ENCODE measurements around the gene PLS1. TPM values are rescaled to one million over a fixed set of nuclear protein-coding genes. Genes with fewer than 3 reads are reported as not detected.
"Not testable (repeated sequence)": the region's sequence is repeated elsewhere in the genome, so short reads cannot be mapped to it uniquely, and the experiment has no call there.

PLS1 gene
- polyA plus RNA-seq, 2 of the 4 experiments (the other 2 are of a cell fraction) = 18.5 to 78.1 TPM

DNA sequence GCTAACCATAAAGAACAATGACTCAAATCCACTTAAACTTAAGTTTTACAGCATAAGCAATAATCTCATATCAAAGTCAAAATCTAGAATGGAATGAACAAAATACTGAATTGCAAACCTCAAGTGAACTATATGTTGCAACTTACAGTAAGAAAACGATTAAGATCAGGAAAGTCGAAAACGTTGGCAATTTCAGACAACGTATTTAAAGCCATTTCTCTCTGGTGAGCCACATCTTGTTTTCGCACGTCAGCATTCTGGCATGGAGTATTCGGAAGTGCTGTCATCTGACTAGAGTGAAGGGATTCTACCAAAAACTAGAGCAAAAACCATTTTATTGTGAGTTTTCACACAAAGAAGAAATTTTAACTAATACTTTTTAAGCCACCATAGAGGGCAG is 46.2 kb upstream of the PLS1 start:
- CTCF ChIA-PET = no interaction called here
- DNase-seq (ENCODE audit: low read depth in 1 of 2, low spot score in 1 of 2) = no peak
- TF ChIP-seq MAFK (IDR thresholded peaks at IDR 0.05; ENCODE audit: partially characterized antibody) (peak; percentile 28), CBX8 (IDR thresholded peaks at IDR 0.05) (no peak)
- H3K9me3 ChIP-seq = no peaks in the 10 kb centered on the region
- 92% methylated on average over 7 of the region's 7 CpGs for WGBS (ENCODE audit: missing lambda C conversion rate)
- H3K4me3 ChIP-seq = no peak overlapping the region
- no peak for FAIRE-seq
- H3K27ac ChIP-seq = no peak overlapping the region
- no peak overlapping the region for H3K4me2 ChIP-seq
- POLR2A ChIA-PET = no interaction called here
- no peaks in the 10 kb centered on the region for H3K4me1 ChIP-seq
- no peak for ATAC-seq

DNA sequence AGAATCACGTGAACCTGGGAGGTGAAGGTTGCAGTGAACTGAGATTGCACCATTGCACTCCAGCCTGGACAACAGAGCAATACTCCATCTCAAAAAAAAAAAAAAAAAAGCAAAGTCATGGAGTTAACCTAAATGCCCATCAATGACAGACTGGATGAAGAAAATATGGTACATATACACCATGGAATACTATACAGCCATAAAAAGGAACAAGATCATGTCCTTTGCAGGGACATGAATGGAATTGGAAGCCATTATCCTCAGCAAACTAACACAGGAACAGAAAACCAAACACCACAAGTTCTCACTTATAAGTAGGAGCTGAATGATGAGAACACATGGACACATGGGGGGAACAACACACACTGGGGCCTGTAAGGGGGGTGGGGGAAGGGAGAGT is 43.6 kb upstream of the PLS1 start:
- H3K9me3 ChIP-seq; H3K4me2 ChIP-seq; POLR2A ChIA-PET; DNase-seq (ENCODE audit: low read depth in 1 of 2, low spot score in 1 of 2); H3K27ac ChIP-seq; ATAC-seq; FAIRE-seq; CTCF ChIA-PET; H3K4me3 ChIP-seq; H3K4me1 ChIP-seq: not testable (repeated sequence)
- 91% methylated on average over 1 of the region's 1 CpG for WGBS (ENCODE audit: missing lambda C conversion rate)

DNA sequence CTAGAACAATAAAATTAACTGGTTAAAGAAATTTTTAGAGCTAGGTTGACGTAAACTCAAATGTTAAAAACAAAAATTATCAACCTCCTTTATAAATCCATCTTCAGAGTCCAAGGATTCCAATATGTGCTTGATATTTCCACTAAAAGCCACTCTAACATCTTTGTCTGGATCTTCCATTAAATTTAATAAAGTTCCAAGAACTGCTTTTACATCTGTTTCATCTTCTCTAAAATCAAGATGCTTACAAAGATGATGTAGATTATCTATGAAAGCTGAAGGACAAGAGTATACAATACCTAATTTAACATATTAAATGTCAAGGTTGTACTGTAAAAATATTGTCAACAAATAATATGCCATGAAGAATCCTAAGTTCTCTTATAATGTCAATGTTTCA is 42.5 kb upstream of the PLS1 start:
- TF ChIP-seq JUN (IDR thresholded peaks at IDR 0.05) (no peak), FOSB (CRISPR knock-in tag; IDR thresholded peaks at IDR 0.05) (no peak), SMC3 (IDR thresholded peaks at IDR 0.05) (no peak), JUNB (IDR thresholded peaks at IDR 0.05) (no peak), USF2 (IDR thresholded peaks at IDR 0.05) (no peak), CHD4 (IDR thresholded peaks at IDR 0.05; ENCODE audit: borderline replicate concordance) (no peak), MYC (IDR thresholded peaks at IDR 0.05; ENCODE audit: borderline replicate concordance, low read length) (no peak), NPAS2 (CRISPR knock-in tag; IDR thresholded peaks at IDR 0.05; ENCODE audit: borderline replicate concordance) (no peak), ZC3H11A (IDR thresholded peaks at IDR 0.05) (no peak), RCOR1 (IDR thresholded peaks at IDR 0.05; ENCODE audit: low read depth, low read length) (no peak), FOSL2 (IDR thresholded peaks at IDR 0.05) (no peak), FOSL2 (CRISPR knock-in tag; IDR thresholded peaks at IDR 0.05) (no peak), E2F6 (IDR thresholded peaks at IDR 0.05; ENCODE audit: borderline replicate concordance, low read depth) (no peak)
- TF ChIP-seq, protein P1, sequence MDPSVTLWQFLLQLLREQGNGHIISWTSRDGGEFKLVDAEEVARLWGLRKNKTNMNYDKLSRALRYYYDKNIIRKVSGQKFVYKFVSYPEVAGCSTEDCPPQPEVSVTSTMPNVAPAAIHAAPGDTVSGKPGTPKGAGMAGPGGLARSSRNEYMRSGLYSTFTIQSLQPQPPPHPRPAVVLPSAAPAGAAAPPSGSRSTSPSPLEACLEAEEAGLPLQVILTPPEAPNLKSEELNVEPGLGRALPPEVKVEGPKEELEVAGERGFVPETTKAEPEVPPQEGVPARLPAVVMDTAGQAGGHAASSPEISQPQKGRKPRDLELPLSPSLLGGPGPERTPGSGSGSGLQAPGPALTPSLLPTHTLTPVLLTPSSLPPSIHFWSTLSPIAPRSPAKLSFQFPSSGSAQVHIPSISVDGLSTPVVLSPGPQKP (IDR thresholded peaks at IDR 0.05; ENCODE audit: low read depth, low read length) = no peak
- Histone ChIP-seq H3K27ac (no peak overlapping the region), H3K4me1 (no peaks in the 10 kb centered on the region), H3K9me3 (no peaks in the 10 kb centered on the region), H3K4me3 (no peak overlapping the region), H3K4me2 (no peak overlapping the region)
- FAIRE-seq (peak; percentile 81), ATAC-seq (no peak), DNase-seq (ENCODE audit: low read depth in 1 of 2, low spot score in 1 of 2) (no peak)
- 95% methylated on average over 1 of the region's 1 CpG for WGBS (ENCODE audit: missing lambda C conversion rate)
- ChIA-PET CTCF (no interaction called here), POLR2A (no interaction called here)

DNA sequence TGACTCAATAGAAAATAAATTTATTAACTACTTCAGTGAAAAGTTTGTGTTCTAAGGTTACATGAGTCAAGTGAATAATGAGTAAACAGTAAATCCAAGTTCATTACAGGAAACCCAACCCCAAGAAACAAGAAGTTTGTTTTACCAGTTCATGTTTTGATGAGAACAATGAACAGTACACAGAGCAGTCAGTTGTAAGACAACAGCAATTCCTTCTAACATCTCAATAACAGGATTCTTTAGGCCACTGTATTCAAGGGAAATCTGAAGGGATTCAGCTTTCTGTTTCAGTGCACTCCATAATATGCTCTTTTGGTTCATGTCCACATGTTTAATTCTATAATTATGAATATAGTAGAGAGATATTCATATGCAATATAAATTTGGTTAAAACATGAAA is 36.1 kb upstream of the PLS1 start:
- ATAC-seq (no peak), FAIRE-seq (no peak), DNase-seq (ENCODE audit: low read depth in 1 of 2, low spot score in 1 of 2) (no peak)
- ChIA-PET POLR2A (no interaction called here), CTCF (interaction anchor here (1.4 kb wide), 1 partner anchor 11 kb away, joined by 3 read pairs; no protein-coding TSS in a partner anchor)
- H3K27ac ChIP-seq = no peak overlapping the region
- TF ChIP-seq ZC3H11A (IDR thresholded peaks at IDR 0.05) (no peak), CBX8 (IDR thresholded peaks at IDR 0.05) (no peak), TP53 (CRISPR knock-in tag; IDR thresholded peaks at IDR 0.05) (no peak), USF2 (IDR thresholded peaks at IDR 0.05) (no peak), JUN (IDR thresholded peaks at IDR 0.05) (no peak), HEYL (CRISPR knock-in tag; IDR thresholded peaks at IDR 0.05) (no peak), CBX2 (IDR thresholded peaks at IDR 0.05; ENCODE audit: borderline replicate concordance, low read depth) (no peak), EHF (CRISPR knock-in tag; IDR thresholded peaks at IDR 0.05) (no peak), ZNF302 (CRISPR knock-in tag; IDR thresholded peaks at IDR 0.05) (no peak), CHD4 (IDR thresholded peaks at IDR 0.05; ENCODE audit: borderline replicate concordance) (no peak)
- TF ChIP-seq, protein P2, sequence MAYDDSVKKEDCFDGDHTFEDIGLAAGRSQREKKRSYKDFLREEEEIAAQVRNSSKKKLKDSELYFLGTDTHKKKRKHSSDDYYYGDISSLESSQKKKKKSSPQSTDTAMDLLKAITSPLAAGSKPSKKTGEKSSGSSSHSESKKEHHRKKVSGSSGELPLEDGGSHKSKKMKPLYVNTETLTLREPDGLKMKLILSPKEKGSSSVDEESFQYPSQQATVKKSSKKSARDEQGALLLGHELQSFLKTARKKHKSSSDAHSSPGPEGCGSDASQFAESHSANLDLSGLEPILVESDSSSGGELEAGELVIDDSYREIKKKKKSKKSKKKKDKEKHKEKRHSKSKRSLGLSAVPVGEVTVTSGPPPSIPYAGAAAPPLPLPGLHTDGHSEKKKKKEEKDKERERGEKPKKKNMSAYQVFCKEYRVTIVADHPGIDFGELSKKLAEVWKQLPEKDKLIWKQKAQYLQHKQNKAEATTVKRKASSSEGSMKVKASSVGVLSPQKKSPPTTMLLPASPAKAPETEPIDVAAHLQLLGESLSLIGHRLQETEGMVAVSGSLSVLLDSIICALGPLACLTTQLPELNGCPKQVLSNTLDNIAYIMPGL (CRISPR knock-in tag; IDR thresholded peaks at IDR 0.05; ENCODE audit: borderline replicate concordance) = no peak
- H3K4me2 ChIP-seq = no peak overlapping the region
- H3K4me3 ChIP-seq = no peak overlapping the region
- no peaks in the 10 kb centered on the region for H3K9me3 ChIP-seq
- no peaks in the 10 kb centered on the region for H3K4me1 ChIP-seq
